GM23338 (cell line): ENCODE results near the gene LMOD3. TPM values are rescaled to one million over a fixed set of nuclear protein-coding genes. Genes with fewer than 3 reads are reported as not detected.

Source experiments
- ATAC-seq: fragments of 200-7000 bp; cut with Tn5 transposase; 3 replicates; pipeline ENCODE4 v1.9.1; 2020
- DNase-seq: peaks from one replicate; pipeline ENCODE4 v3.0.0-alpha.2; 2015; ENCODE audit warnings: low spot score
- H2AFZ ChIP-seq: fragments of 200-600 bp; sonication (generic); 2 replicates; pipeline ENCODE4 v1.8.0; 2016; ENCODE audit warnings: antibody characterized with exemption, mild to moderate bottlenecking, moderate library complexity
- H3F3A ChIP-seq: fragments of 200-600 bp; sonication (generic); replicated peaks from 2 replicates; pipeline ENCODE4 v1.8.0; 2017; ENCODE audit warnings: antibody characterized with exemption, mixed run types, low read depth
- H3K27ac ChIP-seq: fragments of 200-600 bp; sonication (generic); 2 replicates; pipeline ENCODE4 v1.6.1; 2016; ENCODE audit warnings: low read depth
- H3K27me3 ChIP-seq: fragments of 200-600 bp; sonication (generic); 2 replicates; pipeline ENCODE4 v1.8.0; 2016; ENCODE audit warnings: mild to moderate bottlenecking, mixed run types, moderate library complexity; ENCODE audit not compliant: insufficient read depth
- H3K36me3 ChIP-seq: fragments of 200-600 bp; sonication (generic); 2 replicates; pipeline ENCODE4 v1.8.0; 2016; ENCODE audit warnings: mild to moderate bottlenecking; ENCODE audit not compliant: insufficient read depth
- H3K4me1 ChIP-seq: fragments of 200-600 bp; sonication (generic); 2 replicates; pipeline ENCODE4 v1.8.0; 2016; ENCODE audit warnings: mild to moderate bottlenecking, moderate library complexity; ENCODE audit not compliant: insufficient read depth
- H3K4me2 ChIP-seq: fragments of 200-600 bp; sonication (generic); 2 replicates; pipeline ENCODE4 v1.7.1; 2017; ENCODE audit warnings: mixed run types
- H3K4me3 ChIP-seq: fragments of 200-600 bp; sonication (generic); 2 replicates; pipeline ENCODE4 v1.6.1; 2016; ENCODE audit warnings: mixed run types
- H3K79me2 ChIP-seq: fragments of 200-600 bp; sonication (generic); replicated peaks from 2 replicates; pipeline ENCODE4 v1.8.0; 2017; ENCODE audit warnings: mild to moderate bottlenecking; ENCODE audit not compliant: insufficient read depth
- H3K9me2 ChIP-seq: fragments of 200-600 bp; sonication (generic); 2 replicates; pipeline ENCODE4 v1.8.0; 2017; ENCODE audit not compliant: insufficient read depth
- H4K20me1 ChIP-seq: fragments of 200-600 bp; sonication (generic); replicated peaks from 2 replicates; pipeline ENCODE4 v1.8.0; 2017; ENCODE audit warnings: mild to moderate bottlenecking; ENCODE audit not compliant: insufficient read depth
- H3K27ac Mint-ChIP-seq: 2 replicates; pipeline ENCODE4 v1.8.0; 2020; ENCODE audit warnings: inconsistent platforms, mild to moderate bottlenecking, moderate library complexity, mixed read lengths
- H3K27me3 Mint-ChIP-seq: 3 replicates; pipeline ENCODE4 v1.8.0; 2022; ENCODE audit warnings: low read depth, mild to moderate bottlenecking, moderate library complexity, mixed read lengths, inconsistent platforms; ENCODE audit not compliant: insufficient read depth, poor library complexity
- H3K36me3 Mint-ChIP-seq: 3 replicates; pipeline ENCODE4 v1.8.0; 2021; ENCODE audit warnings: low read depth, mild to moderate bottlenecking, inconsistent platforms, moderate library complexity, mixed read lengths
- H3K4me1 Mint-ChIP-seq: 3 replicates; pipeline ENCODE4 v1.8.0; 2020; ENCODE audit warnings: mild to moderate bottlenecking, inconsistent platforms, mixed read lengths
- H3K4me3 Mint-ChIP-seq: 3 replicates; pipeline ENCODE4 v1.8.0; 2021; ENCODE audit warnings: moderate library complexity, mild to moderate bottlenecking, inconsistent platforms, mixed read lengths
- H3K9me3 Mint-ChIP-seq: 3 replicates; pipeline ENCODE4 v1.8.0; 2020; ENCODE audit warnings: moderate library complexity, mild to moderate bottlenecking, inconsistent platforms, mixed read lengths
- CREB1 ChIP-seq: fragments of 250-450 bp; sonication (Bioruptor Pico); IDR thresholded peaks from 2 replicates; pipeline ENCODE4 v1.5.0; 2020; ENCODE audit warnings: low read depth, mild to moderate bottlenecking, moderate library complexity
- EZH2phosphoT487 ChIP-seq: fragments of 200-600 bp; sonication (generic); IDR thresholded peaks from one replicate; pipeline ENCODE4 v1.8.1; 2018; ENCODE audit warnings: antibody characterized with exemption; ENCODE audit not compliant: unreplicated experiment
- JUNB ChIP-seq: IDR thresholded peaks from one replicate; pipeline ENCODE4 v1.6.1; 2016; ENCODE audit warnings: antibody characterized with exemption; ENCODE audit not compliant: unreplicated experiment
- POLR2AphosphoS5 ChIP-seq: IDR thresholded peaks from 2 replicates; pipeline ENCODE4 v1.6.1; 2016; ENCODE audit warnings: antibody characterized with exemption, low read depth
- STAT1 ChIP-seq: IDR thresholded peaks from one replicate; pipeline ENCODE4 v1.6.1; 2016; ENCODE audit warnings: antibody characterized with exemption; ENCODE audit not compliant: unreplicated experiment
- ZNF114 ChIP-seq: fragments of 250-450 bp; sonication (Bioruptor Pico); IDR thresholded peaks from 2 replicates; pipeline ENCODE4 v1.5.0; 2020; ENCODE audit warnings: mild to moderate bottlenecking, moderate library complexity
- ZNF331 ChIP-seq: fragments of 250-450 bp; sonication (Bioruptor Pico); IDR thresholded peaks from 2 replicates; pipeline ENCODE4 v1.5.0; 2020; ENCODE audit warnings: low read depth, mild to moderate bottlenecking, moderate library complexity
- polyA plus RNA-seq: library from polyadenylated mRNA; unstranded; fragments of >200 nt; fragmentation: Nextera tagmentation; extraction: Ambion mirVana; gene quantifications from 2 replicates; pipeline ENCODE4 v1.2.1, GENCODE V29; 2016
- total RNA-seq: library from RNA; depleted of rRNA; stranded (reverse); fragments of >200 nt; shearing (Covaris generic); gene quantifications from 2 replicates; pipeline ENCODE4 v1.2.3, GENCODE V29; 2014
- TF ChIP-seq, protein P1 (sequence below): fragments of 250-450 bp; sonication (Bioruptor Pico); IDR thresholded peaks from 2 replicates; pipeline ENCODE4 v1.5.0; 2020; ENCODE audit warnings: mild to moderate bottlenecking, moderate library complexity
- TF ChIP-seq, protein P2 (sequence below): IDR thresholded peaks from 2 replicates; pipeline ENCODE4 v1.6.1; 2016; ENCODE audit warnings: antibody characterized with exemption
- TF ChIP-seq, protein P3 (sequence below): IDR thresholded peaks from one replicate; pipeline ENCODE4 v1.6.1; 2018; ENCODE audit warnings: antibody characterized with exemption; ENCODE audit not compliant: unreplicated experiment

Gene LMOD3
- total and polyA plus RNA-seq, 2 experiments from 2014 or later, result 0.06 TPM; not detected in 1

DNA sequence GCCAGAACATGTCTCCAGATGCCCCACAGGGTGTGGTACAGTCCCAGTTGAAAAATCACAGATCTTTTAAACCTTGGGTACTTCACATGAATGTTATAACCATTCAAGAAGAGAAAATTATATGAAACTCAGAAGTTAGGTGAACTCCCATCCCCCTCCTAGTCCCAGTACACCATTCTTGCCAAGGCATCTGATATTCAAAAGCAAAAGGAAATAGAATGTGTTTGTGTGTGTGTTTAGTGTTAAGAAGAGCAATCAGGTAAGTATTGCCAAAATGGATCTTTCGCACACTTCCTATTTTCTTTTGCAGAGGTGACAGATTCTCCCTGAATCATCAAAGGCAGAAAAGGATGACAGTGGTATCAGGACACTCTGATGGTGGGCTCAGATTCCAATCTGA is 44.1 kb upstream of the LMOD3 start (continued):
- TF ChIP-seq, protein P1, sequence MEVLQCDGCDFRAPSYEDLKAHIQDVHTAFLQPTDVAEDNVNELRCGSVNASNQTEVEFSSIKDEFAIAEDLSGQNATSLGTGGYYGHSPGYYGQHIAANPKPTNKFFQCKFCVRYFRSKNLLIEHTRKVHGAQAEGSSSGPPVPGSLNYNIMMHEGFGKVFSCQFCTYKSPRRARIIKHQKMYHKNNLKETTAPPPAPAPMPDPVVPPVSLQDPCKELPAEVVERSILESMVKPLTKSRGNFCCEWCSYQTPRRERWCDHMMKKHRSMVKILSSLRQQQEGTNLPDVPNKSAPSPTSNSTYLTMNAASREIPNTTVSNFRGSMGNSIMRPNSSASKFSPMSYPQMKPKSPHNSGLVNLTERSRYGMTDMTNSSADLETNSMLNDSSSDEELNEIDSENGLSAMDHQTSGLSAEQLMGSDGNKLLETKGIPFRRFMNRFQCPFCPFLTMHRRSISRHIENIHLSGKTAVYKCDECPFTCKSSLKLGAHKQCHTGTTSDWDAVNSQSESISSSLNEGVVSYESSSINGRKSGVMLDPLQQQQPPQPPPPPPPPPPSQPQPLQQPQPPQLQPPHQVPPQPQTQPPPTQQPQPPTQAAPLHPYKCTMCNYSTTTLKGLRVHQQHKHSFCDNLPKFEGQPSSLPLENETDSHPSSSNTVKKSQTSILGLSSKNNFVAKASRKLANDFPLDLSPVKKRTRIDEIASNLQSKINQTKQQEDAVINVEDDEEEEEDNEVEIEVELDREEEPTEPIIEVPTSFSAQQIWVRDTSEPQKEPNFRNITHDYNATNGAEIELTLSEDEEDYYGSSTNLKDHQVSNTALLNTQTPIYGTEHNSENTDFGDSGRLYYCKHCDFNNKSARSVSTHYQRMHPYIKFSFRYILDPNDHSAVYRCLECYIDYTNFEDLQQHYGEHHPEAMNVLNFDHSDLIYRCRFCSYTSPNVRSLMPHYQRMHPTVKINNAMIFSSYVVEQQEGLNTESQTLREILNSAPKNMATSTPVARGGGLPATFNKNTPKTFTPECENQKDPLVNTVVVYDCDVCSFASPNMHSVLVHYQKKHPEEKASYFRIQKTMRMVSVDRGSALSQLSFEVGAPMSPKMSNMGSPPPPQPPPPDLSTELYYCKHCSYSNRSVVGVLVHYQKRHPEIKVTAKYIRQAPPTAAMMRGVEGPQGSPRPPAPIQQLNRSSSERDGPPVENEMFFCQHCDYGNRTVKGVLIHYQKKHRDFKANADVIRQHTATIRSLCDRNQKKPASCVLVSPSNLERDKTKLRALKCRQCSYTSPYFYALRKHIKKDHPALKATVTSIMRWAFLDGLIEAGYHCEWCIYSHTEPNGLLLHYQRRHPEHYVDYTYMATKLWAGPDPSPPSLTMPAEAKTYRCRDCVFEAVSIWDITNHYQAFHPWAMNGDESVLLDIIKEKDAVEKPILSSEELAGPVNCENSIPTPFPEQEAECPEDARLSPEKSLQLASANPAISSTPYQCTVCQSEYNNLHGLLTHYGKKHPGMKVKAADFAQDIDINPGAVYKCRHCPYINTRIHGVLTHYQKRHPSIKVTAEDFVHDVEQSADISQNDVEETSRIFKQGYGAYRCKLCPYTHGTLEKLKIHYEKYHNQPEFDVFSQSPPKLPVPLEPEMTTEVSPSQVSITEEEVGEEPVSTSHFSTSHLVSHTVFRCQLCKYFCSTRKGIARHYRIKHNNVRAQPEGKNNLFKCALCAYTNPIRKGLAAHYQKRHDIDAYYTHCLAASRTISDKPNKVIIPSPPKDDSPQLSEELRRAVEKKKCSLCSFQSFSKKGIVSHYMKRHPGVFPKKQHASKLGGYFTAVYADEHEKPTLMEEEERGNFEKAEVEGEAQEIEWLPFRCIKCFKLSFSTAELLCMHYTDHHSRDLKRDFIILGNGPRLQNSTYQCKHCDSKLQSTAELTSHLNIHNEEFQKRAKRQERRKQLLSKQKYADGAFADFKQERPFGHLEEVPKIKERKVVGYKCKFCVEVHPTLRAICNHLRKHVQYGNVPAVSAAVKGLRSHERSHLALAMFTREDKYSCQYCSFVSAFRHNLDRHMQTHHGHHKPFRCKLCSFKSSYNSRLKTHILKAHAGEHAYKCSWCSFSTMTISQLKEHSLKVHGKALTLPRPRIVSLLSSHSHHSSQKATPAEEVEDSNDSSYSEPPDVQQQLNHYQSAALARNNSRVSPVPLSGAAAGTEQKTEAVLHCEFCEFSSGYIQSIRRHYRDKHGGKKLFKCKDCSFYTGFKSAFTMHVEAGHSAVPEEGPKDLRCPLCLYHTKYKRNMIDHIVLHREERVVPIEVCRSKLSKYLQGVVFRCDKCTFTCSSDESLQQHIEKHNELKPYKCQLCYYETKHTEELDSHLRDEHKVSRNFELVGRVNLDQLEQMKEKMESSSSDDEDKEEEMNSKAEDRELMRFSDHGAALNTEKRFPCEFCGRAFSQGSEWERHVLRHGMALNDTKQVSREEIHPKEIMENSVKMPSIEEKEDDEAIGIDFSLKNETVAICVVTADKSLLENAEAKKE (CRISPR knock-in tag), result no peak
- TF ChIP-seq JUNB (no peak), ZNF331 (no peak), CREB1 (CRISPR knock-in tag) (no peak), EZH2phosphoT487 (no peak), STAT1 (no peak)
- TF ChIP-seq, protein P2, sequence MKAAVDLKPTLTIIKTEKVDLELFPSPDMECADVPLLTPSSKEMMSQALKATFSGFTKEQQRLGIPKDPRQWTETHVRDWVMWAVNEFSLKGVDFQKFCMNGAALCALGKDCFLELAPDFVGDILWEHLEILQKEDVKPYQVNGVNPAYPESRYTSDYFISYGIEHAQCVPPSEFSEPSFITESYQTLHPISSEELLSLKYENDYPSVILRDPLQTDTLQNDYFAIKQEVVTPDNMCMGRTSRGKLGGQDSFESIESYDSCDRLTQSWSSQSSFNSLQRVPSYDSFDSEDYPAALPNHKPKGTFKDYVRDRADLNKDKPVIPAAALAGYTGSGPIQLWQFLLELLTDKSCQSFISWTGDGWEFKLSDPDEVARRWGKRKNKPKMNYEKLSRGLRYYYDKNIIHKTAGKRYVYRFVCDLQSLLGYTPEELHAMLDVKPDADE, result no peak

DNA sequence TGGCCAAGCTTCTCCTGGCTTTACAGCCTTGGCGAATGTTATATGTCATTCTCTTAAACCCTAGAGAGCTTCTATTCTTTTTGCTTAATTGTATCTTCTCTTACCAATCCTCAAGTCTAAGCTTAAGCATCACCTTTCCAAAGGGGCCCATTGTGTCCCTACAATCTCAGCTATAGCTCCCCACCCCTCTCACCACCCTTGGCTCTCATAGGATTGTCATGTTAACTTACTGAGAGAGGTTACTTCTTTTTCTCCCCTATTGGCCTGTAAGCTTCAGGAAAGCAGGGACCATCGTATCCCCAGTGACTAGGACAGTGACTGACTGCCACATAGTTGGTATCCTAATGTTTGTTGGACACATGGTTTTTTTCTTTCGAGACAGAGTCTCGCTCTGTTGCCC is 43.3 kb upstream of the LMOD3 start:
- Mint-ChIP-seq H3K27me3 (no peaks in the 10 kb centered on the region), H3K4me3 (no peak overlapping the region)
- ATAC-seq, result peak; percentile 88

More for the DNA sequence above, 43.3 kb upstream of the LMOD3 start:
- Histone ChIP-seq H4K20me1 (no peaks in the 10 kb centered on the region), H3K27ac (no peak overlapping the region), H3K4me1 (peaks cover 3% of the 10 kb centered on the region; the same call in 1 of the 2 replicates), H3K79me2 (no peaks in the 10 kb centered on the region), H3K9me2 (no peaks in the 10 kb centered on the region), H3K36me3 (no peaks in the 10 kb centered on the region), H3K27me3 (no peaks in the 10 kb centered on the region), H3K4me3 (no peak overlapping the region), H3K4me2 (no peak overlapping the region), H3F3A (no peaks in the 10 kb centered on the region), H2AFZ (no peak overlapping the region)
- Mint-ChIP-seq H3K36me3 (no peaks in the 10 kb centered on the region), H3K9me3 (no peaks in the 10 kb centered on the region), H3K27ac (no peak overlapping the region), H3K4me1 (peaks cover 13% of the 10 kb centered on the region; the same call in 2 of the 3 replicates)
- TF ChIP-seq, protein P2, result no peak
- no peak for TF ChIP-seq POLR2AphosphoS5
- no peak for TF ChIP-seq ZNF114 (CRISPR knock-in tag)
- TF ChIP-seq, protein P3, sequence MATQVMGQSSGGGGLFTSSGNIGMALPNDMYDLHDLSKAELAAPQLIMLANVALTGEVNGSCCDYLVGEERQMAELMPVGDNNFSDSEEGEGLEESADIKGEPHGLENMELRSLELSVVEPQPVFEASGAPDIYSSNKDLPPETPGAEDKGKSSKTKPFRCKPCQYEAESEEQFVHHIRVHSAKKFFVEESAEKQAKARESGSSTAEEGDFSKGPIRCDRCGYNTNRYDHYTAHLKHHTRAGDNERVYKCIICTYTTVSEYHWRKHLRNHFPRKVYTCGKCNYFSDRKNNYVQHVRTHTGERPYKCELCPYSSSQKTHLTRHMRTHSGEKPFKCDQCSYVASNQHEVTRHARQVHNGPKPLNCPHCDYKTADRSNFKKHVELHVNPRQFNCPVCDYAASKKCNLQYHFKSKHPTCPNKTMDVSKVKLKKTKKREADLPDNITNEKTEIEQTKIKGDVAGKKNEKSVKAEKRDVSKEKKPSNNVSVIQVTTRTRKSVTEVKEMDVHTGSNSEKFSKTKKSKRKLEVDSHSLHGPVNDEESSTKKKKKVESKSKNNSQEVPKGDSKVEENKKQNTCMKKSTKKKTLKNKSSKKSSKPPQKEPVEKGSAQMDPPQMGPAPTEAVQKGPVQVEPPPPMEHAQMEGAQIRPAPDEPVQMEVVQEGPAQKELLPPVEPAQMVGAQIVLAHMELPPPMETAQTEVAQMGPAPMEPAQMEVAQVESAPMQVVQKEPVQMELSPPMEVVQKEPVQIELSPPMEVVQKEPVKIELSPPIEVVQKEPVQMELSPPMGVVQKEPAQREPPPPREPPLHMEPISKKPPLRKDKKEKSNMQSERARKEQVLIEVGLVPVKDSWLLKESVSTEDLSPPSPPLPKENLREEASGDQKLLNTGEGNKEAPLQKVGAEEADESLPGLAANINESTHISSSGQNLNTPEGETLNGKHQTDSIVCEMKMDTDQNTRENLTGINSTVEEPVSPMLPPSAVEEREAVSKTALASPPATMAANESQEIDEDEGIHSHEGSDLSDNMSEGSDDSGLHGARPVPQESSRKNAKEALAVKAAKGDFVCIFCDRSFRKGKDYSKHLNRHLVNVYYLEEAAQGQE, result no peak
- no peak for DNase-seq
